ENCODE measurements around the gene TUB. TPM values are rescaled to one million over a fixed set of nuclear protein-coding genes. Genes with fewer than 3 reads are reported as not detected.

TUB gene
- total RNA-seq, 1 donor from 2014 or later, result 2.9 TPM

DNA sequence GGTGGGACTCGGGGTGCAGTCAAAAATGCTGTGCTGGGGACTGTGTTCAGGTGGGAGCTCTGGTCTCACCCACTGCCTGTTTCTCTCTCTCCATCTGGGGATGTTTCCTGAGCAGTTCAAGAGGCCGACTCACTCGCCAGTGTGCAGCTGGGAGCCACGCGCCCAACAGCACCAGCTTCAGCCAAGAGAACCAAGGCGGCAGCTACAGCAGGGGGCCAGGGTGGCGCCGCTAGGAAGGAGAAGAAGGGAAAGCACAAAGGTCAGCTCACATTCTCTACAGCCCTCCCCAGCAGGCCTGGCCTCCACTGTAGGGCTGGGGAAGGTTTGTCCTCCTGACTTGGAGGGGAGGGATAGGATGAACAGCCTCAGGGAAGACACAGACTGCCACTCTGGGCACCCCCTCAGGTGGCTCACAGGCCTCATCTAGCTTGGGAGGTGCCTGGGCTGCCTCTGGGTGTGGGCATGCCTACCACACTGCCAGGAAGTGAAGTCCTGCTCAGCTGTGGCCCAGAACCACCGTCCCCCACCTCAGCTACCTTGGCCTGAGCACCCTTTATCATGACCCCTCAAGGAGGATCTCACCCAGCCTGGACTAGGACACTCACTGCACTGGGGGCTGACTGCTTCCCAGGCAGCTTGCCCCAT lies 13.0 kb downstream of the TUB start:
- no peaks in the 10 kb centered on the region for H3K36me3 Mint-ChIP-seq (ENCODE audit: low read depth, unreplicated experiment)
- no peak overlapping the region for H3K27ac Mint-ChIP-seq (ENCODE audit: unreplicated experiment)
- H3K4me1 Mint-ChIP-seq (ENCODE audit: unreplicated experiment), result peaks cover 15% of the 10 kb centered on the region
- DNase-seq (ENCODE audit: low spot score), result no peak
- H3K9me3 Mint-ChIP-seq (ENCODE audit: unreplicated experiment), result no peaks in the 10 kb centered on the region
- H3K27me3 Mint-ChIP-seq (ENCODE audit: unreplicated experiment), result peaks cover 7% of the 10 kb centered on the region
- H3K4me3 Mint-ChIP-seq (ENCODE audit: unreplicated experiment), result no peak overlapping the region
- TF ChIP-seq, protein P1, sequence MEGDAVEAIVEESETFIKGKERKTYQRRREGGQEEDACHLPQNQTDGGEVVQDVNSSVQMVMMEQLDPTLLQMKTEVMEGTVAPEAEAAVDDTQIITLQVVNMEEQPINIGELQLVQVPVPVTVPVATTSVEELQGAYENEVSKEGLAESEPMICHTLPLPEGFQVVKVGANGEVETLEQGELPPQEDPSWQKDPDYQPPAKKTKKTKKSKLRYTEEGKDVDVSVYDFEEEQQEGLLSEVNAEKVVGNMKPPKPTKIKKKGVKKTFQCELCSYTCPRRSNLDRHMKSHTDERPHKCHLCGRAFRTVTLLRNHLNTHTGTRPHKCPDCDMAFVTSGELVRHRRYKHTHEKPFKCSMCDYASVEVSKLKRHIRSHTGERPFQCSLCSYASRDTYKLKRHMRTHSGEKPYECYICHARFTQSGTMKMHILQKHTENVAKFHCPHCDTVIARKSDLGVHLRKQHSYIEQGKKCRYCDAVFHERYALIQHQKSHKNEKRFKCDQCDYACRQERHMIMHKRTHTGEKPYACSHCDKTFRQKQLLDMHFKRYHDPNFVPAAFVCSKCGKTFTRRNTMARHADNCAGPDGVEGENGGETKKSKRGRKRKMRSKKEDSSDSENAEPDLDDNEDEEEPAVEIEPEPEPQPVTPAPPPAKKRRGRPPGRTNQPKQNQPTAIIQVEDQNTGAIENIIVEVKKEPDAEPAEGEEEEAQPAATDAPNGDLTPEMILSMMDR (IDR thresholded peaks at IDR 0.05; ENCODE audit: unreplicated experiment), result no peak

DNA sequence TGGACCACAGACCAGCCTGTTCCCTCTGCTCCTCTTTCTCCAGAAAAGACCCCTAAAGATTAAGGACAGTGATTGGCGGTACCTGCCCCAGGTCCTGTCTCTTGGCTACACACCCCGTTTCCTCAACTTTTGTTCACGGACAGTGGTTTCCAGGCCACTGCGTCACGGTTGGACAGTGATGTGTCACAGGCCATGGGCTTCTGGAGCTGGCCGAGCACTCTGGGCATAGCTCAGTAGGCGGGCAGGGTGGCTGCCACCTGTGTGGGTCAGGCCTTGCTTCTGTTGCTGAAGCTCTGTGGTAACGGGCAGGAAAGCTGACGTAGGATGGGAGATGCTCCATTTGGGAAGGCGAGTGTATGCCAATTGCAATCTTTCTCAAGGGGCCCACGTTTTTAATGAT lies 13.6 kb downstream of the TUB start:
- H3K36me3 Mint-ChIP-seq (ENCODE audit: low read depth, unreplicated experiment), result peaks cover 3% of the 10 kb centered on the region
- DNase-seq (ENCODE audit: low spot score), result no peak
- H3K9me3 Mint-ChIP-seq (ENCODE audit: unreplicated experiment), result no peaks in the 10 kb centered on the region
- H3K27ac Mint-ChIP-seq (ENCODE audit: unreplicated experiment), result no peak overlapping the region
- TF ChIP-seq, protein P1 (IDR thresholded peaks at IDR 0.05; ENCODE audit: unreplicated experiment), result no peak
- H3K4me1 Mint-ChIP-seq (ENCODE audit: unreplicated experiment), result peaks cover 15% of the 10 kb centered on the region
- peaks cover 7% of the 10 kb centered on the region for H3K27me3 Mint-ChIP-seq (ENCODE audit: unreplicated experiment)
- peak overlapping the region; percentile 15 for H3K4me3 Mint-ChIP-seq (ENCODE audit: unreplicated experiment)

DNA sequence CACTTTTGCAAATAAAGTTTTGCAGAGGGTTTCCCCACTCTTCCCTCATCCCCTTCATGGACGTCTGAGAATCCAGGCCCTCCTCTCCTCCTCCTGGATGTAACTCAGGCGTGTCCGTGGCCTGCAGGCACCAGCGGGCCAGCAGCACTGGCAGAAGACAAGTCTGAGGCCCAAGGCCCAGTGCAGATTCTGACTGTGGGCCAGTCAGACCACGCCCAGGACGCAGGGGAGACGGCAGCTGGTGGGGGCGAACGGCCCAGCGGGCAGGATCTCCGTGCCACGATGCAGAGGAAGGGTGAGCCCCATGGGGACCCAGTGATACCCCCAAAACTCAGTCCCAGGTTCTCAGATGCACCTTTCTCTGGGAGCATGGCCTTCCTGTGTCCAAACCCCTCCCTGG lies 14.4 kb downstream of the TUB start:
- DNase-seq (ENCODE audit: low spot score), result no peak
- Mint-ChIP-seq H3K4me3 (ENCODE audit: unreplicated experiment) (no peak overlapping the region), H3K27me3 (ENCODE audit: unreplicated experiment) (peaks cover 7% of the 10 kb centered on the region), H3K36me3 (ENCODE audit: low read depth, unreplicated experiment) (peaks cover 6% of the 10 kb centered on the region), H3K4me1 (ENCODE audit: unreplicated experiment) (peaks cover 15% of the 10 kb centered on the region), H3K9me3 (ENCODE audit: unreplicated experiment) (no peaks in the 10 kb centered on the region), H3K27ac (ENCODE audit: unreplicated experiment) (no peak overlapping the region)
- TF ChIP-seq, protein P1 (IDR thresholded peaks at IDR 0.05; ENCODE audit: unreplicated experiment), result no peak

DNA sequence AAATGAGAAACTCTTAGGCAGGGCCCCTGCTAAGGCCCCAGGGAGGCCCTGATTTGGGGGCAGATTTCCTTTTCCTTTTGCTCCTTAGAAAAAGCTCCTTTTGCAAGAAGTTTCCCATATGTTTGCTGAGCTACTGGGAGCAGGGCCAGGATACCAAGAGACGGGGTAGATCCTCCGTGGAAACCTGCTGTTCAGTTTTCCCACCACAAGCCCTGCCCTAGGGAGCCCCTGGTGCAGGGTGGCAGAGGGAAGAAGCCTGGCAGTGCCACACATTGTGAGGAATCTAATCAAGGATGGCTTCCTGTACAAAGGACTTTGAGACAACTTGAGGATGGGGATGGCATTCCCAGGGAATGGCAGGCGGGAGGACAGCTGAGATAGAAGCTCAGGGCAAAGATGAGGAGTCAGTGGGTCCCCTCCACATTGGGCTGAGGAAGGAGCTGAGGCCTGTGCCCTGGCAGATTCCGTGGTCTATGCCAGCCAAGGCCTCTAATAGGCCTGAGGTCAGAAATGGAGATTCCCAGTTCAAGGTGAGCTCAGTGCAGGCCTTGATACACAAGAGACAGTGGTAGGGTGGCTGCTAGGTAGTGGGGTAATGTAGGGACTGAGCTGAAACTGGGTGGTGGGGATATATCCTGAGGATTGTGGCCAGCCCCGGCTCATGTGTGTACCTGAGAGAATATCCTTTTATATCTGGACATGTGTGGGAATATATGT lies 15.0 kb downstream of the TUB start:
- H3K9me3 Mint-ChIP-seq (ENCODE audit: unreplicated experiment), result no peaks in the 10 kb centered on the region
- DNase-seq (ENCODE audit: low spot score), result peak; percentile 2
- peaks cover 5% of the 10 kb centered on the region for H3K27me3 Mint-ChIP-seq (ENCODE audit: unreplicated experiment)
- H3K4me3 Mint-ChIP-seq (ENCODE audit: unreplicated experiment), result no peak overlapping the region
- H3K36me3 Mint-ChIP-seq (ENCODE audit: low read depth, unreplicated experiment), result peaks cover 6% of the 10 kb centered on the region
- peaks cover 15% of the 10 kb centered on the region for H3K4me1 Mint-ChIP-seq (ENCODE audit: unreplicated experiment)
- TF ChIP-seq, protein P1 (IDR thresholded peaks at IDR 0.05; ENCODE audit: unreplicated experiment), result no peak
- H3K27ac Mint-ChIP-seq (ENCODE audit: unreplicated experiment), result no peak overlapping the region

DNA sequence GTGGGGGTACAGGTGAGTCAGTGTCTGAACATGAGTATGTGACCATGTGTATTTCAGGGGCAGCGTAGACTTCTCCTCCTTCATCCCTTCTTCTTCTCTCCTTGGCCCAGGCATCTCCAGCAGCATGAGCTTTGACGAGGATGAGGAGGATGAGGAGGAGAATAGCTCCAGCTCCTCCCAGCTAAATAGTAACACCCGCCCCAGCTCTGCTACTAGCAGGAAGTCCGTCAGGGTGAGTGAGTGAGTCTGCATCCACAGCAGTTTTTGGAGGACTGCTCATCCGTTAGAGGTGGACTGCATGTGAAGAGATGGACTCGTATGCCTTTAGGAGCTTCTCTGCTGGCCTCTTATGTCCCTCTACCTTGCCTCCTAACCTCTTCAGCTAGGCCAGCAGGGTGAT lies 15.6 kb downstream of the TUB start:
- Mint-ChIP-seq H3K4me3 (ENCODE audit: unreplicated experiment) (no peak overlapping the region), H3K36me3 (ENCODE audit: low read depth, unreplicated experiment) (peaks cover 10% of the 10 kb centered on the region), H3K4me1 (ENCODE audit: unreplicated experiment) (peaks cover 15% of the 10 kb centered on the region), H3K27me3 (ENCODE audit: unreplicated experiment) (peaks cover 5% of the 10 kb centered on the region), H3K27ac (ENCODE audit: unreplicated experiment) (no peak overlapping the region), H3K9me3 (ENCODE audit: unreplicated experiment) (no peaks in the 10 kb centered on the region)
- TF ChIP-seq, protein P1 (IDR thresholded peaks at IDR 0.05; ENCODE audit: unreplicated experiment), result no peak
- no peak for DNase-seq (ENCODE audit: low spot score)
